MM.1S (cell line): ENCODE results near the gene NUMB.

Experiments used
- CTCF ChIP-seq: fragments of 300-600 bp; sonication (generic); IDR thresholded peaks from 2 replicates; pipeline ENCODE4 v1.5.1; 2016; ENCODE audit warnings: antibody characterized with exemption, low read length, mixed read lengths
- EZH2phosphoT487 ChIP-seq: fragments of 300-600 bp; sonication (generic); IDR thresholded peaks from 2 replicates; pipeline ENCODE4 v1.6.1; 2018; ENCODE audit warnings: antibody characterized with exemption, low read length

- TF ChIP-seq CTCF, result no peak
- no peak for TF ChIP-seq EZH2phosphoT487
These were observed 219.9 kb downstream of the NUMB start for GRCh38 chr14:73238424-73238852.
